Measurements from ENCODE around the gene SCN5A.

Gene SCN5A

GRCh38 chr3:38647217-38647970 lies 2.1 kb downstream of the SCN5A start:
- no peak for DNase-seq

GRCh38 chr3:38646630-38647029 lies 2.9 kb downstream of the SCN5A start:
- DNase-seq = peak; percentile 4

GRCh38 chr3:38646062-38646461 lies 3.4 kb downstream of the SCN5A start:
- DNase-seq = no peak

- no peak for DNase-seq
Observed at GRCh38 chr3:38645601-38646000, 3.9 kb downstream of the SCN5A start.

- no peak for DNase-seq
Observed at GRCh38 chr3:38645076-38645475, 4.4 kb downstream of the SCN5A start.

GRCh38 chr3:38644662-38645053 lies 4.8 kb downstream of the SCN5A start:
- DNase-seq = no peak

GRCh38 chr3:38644016-38644661 lies 5.3 kb downstream of the SCN5A start:
- DNase-seq = no peak

- no peak for DNase-seq
Observed at GRCh38 chr3:38643592-38643991, 5.9 kb downstream of the SCN5A start.

GRCh38 chr3:38643090-38643489 lies 6.4 kb downstream of the SCN5A start:
- no peak for DNase-seq

- no peak for DNase-seq
Observed at GRCh38 chr3:38641461-38642110, 7.9 kb downstream of the SCN5A start.

- DNase-seq = no peak
Observed at GRCh38 chr3:38640661-38641452, 8.6 kb downstream of the SCN5A start.

- DNase-seq = no peak
Observed at GRCh38 chr3:38638354-38638753, 11.1 kb downstream of the SCN5A start.

- no peak for DNase-seq
Observed at GRCh38 chr3:38637906-38638305, 11.6 kb downstream of the SCN5A start.

GRCh38 chr3:38636881-38637280 lies 12.6 kb downstream of the SCN5A start:
- no peak for DNase-seq

GRCh38 chr3:38636464-38636863 lies 13.0 kb downstream of the SCN5A start:
- DNase-seq = no peak

- no peak for DNase-seq
Observed at GRCh38 chr3:38634111-38634510, 15.4 kb downstream of the SCN5A start.

- no peak for DNase-seq
Observed at GRCh38 chr3:38632989-38633388, 16.5 kb downstream of the SCN5A start.

GRCh38 chr3:38630606-38631005 lies 18.9 kb downstream of the SCN5A start:
- DNase-seq = no peak

- DNase-seq = no peak
Observed at GRCh38 chr3:38630070-38630469, 19.4 kb downstream of the SCN5A start.

- DNase-seq = no peak
Observed at GRCh38 chr3:38628835-38629234, 20.7 kb downstream of the SCN5A start.

GRCh38 chr3:38627956-38628355 lies 21.5 kb downstream of the SCN5A start:
- no peak for DNase-seq

GRCh38 chr3:38626171-38626570 lies 23.3 kb downstream of the SCN5A start:
- no peak for DNase-seq

- no peak for DNase-seq
Observed at GRCh38 chr3:38623539-38623938, 25.9 kb downstream of the SCN5A start.
